Fibroblast of the conjunctiva (primary cell): ENCODE data around the gene CIDEB.
"Not testable (repeated sequence)": the region's sequence is repeated elsewhere in the genome, so short reads cannot be mapped to it uniquely, and the experiment has no call there.

Experiments
- DNase-seq: peaks from one replicate; pipeline ENCODE4 v3.0.0-alpha.2; 2010; ENCODE audit warnings: low read depth

CIDEB gene

GRCh38 chr14:24332268-24332993 lies 24.7 kb upstream of the CIDEB start:
- DNase-seq: no peak

GRCh38 chr14:24331731-24332267 lies 24.0 kb upstream of the CIDEB start:
- no peak for DNase-seq

DNA sequence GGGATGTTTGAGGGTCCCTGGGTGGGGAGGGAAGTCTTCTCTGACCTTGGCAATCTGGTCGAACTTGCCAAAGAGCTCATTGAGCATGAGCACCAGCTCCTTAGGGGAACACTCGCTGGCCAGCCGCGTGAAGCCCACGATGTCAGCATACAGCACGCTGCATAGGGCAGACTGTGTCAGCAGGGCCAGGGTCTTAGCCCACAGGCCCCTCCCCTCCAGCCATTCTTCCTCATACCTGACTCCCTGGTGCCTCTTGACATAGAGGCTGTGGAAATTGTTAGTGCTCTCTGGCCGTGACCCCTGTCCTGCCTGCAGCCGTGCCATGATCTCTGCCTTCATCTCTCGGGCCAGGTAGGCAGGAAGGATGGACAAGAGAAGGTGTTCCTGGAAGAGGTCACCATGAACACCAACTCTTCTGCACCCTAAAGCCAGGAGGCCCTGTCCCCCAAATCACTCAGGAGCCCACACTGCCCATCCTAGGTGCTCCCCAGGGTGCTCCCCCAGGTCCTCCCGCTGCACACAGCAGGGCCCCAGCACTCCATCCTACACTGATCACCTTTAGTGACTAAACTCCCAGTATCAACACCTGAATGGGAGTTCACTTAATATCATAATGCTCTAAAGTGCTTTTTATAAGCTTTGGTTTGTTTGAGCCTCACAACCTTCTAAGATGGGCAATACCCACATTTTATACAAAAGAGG lies 23.3 kb upstream of the CIDEB start:
- no peak for DNase-seq

DNA sequence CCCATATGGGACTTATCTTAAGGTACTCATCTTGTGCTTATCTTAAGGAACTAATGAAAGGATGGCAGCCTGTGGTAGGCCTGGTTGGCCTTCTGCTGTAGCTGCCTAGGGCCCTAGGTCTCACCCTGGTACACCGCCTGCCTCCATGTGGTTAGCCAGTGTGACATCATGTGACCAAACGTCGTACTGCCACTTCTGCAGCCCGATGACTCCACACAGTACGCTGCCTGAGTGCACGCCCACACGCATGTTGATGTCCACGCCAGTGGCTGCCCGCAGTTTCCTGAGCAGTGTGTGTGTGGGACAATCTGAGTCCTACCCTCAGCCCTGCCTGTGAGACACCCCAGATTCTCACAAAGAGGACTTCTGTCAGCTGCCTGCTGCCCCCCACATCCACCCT lies 22.0 kb upstream of the CIDEB start:
- no peak for DNase-seq

- no peak for DNase-seq
These were observed 21.4 kb upstream of the CIDEB start for GRCh38 chr14:24329073-24329663.

DNA sequence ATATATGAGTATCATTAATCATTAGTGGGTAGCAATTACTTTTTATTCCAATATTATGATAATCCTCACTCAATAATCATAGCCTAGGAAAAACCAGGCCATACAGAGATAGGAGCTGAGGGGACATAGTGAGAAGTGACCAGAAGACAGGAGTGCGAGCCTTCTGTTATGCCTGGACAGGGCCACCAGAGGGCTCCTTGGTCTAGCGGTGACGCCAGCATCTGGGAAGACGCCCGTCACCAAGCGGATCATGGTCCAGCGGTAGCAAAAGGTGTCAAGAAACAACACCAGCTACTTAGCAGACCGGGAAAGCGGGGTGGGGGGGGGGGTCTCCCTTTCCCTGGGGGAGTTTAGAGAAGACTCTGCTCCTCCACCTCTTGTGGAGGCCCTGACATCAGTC lies 20.1 kb upstream of the CIDEB start:
- not testable (repeated sequence) for DNase-seq

- no peak for DNase-seq
These were observed 19.5 kb upstream of the CIDEB start for GRCh38 chr14:24327303-24327702.

GRCh38 chr14:24325963-24326362 lies 18.2 kb upstream of the CIDEB start:
- DNase-seq: no peak

- no peak for DNase-seq
These were observed 17.3 kb upstream of the CIDEB start for GRCh38 chr14:24325041-24325530.

GRCh38 chr14:24324024-24324423 lies 16.2 kb upstream of the CIDEB start:
- DNase-seq: no peak

- DNase-seq: no peak
These were observed 15.6 kb upstream of the CIDEB start for GRCh38 chr14:24323341-24323740.

GRCh38 chr14:24322672-24323071 lies 14.9 kb upstream of the CIDEB start:
- no peak for DNase-seq

- no peak for DNase-seq
These were observed 13.6 kb upstream of the CIDEB start for GRCh38 chr14:24321212-24321975.

- DNase-seq: no peak
These were observed 9.6 kb upstream of the CIDEB start for GRCh38 chr14:24317141-24317928.

- no peak for DNase-seq
These were observed 8.8 kb upstream of the CIDEB start for GRCh38 chr14:24316597-24316950.

DNA sequence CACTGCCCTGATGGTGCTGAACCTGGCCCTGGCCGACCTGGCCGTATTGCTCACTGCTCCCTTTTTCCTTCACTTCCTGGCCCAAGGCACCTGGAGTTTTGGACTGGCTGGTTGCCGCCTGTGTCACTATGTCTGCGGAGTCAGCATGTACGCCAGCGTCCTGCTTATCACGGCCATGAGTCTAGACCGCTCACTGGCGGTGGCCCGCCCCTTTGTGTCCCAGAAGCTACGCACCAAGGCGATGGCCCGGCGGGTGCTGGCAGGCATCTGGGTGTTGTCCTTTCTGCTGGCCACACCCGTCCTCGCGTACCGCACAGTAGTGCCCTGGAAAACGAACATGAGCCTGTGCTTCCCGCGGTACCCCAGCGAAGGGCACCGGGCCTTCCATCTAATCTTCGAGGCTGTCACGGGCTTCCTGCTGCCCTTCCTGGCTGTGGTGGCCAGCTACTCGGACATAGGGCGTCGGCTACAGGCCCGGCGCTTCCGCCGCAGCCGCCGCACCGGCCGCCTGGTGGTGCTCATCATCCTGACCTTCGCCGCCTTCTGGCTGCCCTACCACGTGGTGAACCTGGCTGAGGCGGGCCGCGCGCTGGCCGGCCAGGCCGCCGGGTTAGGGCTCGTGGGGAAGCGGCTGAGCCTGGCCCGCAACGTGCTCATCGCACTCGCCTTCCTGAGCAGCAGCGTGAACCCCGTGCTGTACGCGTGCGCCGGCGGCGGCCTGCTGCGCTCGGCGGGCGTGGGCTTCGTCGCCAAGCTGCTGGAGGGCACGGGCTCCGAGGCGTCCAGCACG lies 8.2 kb upstream of the CIDEB start:
- no peak for DNase-seq

GRCh38 chr14:24315243-24315806 lies 7.5 kb upstream of the CIDEB start:
- DNase-seq: no peak

- DNase-seq: no peak
These were observed 6.8 kb upstream of the CIDEB start for GRCh38 chr14:24314377-24315193.

DNA sequence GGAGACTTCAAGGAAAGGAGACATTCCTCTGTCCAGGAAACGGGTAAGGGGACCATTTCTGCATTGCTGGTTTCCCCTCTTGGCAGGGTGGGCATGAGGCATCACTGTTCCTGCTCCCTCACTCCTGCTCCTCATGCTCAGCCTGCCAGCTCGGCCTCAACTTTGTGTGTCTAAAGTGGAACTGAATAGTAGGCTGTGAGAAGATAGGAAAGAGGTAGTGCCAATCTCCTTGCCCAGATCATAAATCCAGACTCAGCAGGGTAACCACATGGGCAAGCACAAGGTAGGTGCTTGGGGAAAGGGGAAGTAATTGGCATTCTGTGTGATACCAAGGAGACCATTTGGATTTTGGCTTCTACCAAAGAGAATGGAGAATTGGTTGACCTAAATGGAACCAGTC lies 6.1 kb upstream of the CIDEB start:
- DNase-seq: no peak
